WTC11 (cell line): Measurements from ENCODE around the gene DYSF. TPM values are rescaled to one million over a fixed set of nuclear protein-coding genes. Genes with fewer than 3 reads are reported as not detected.

Experiments
- ATAC-seq: fragments of 200-7000 bp; cut with Tn5 transposase; 2 replicates; pipeline ENCODE4 v1.10.0; 2021; ENCODE audit warnings: mild to moderate bottlenecking, moderate library complexity
- CTCF ChIA-PET: fragments of 300-600 bp; sonication (Branson Sonifier 250); formaldehyde crosslinking; loops from one replicate; lab custom pipeline; 2021; ENCODE audit warnings: antibody characterized with exemption; lab: Charles Lee
- POLR2A ChIA-PET: fragments of 350-600 bp; sonication (Branson Sonifier 250); formaldehyde crosslinking; loops from one replicate; lab custom pipeline; 2021; ENCODE audit warnings: antibody characterized with exemption; lab: Charles Lee
- DNase-seq: peaks from one replicate; pipeline ENCODE4 v3.0.0; 2021; ENCODE audit warnings: low spot score
- H3K27ac Mint-ChIP-seq: 2 replicates; pipeline ENCODE4 v1.8.0; 2021; ENCODE audit warnings: mixed read lengths
- H3K27me3 Mint-ChIP-seq: 2 replicates; pipeline ENCODE4 v1.8.0; 2021; ENCODE audit warnings: low read depth, mild to moderate bottlenecking, moderate library complexity, mixed read lengths
- H3K36me3 Mint-ChIP-seq: 2 replicates; pipeline ENCODE4 v1.8.0; 2021; ENCODE audit warnings: mixed read lengths
- H3K4me1 Mint-ChIP-seq: 2 replicates; pipeline ENCODE4 v1.8.0; 2022; ENCODE audit warnings: mixed read lengths
- H3K4me3 Mint-ChIP-seq: 2 replicates; pipeline ENCODE4 v1.8.0; 2021; ENCODE audit warnings: mild to moderate bottlenecking, moderate library complexity, mixed read lengths
- H3K9me3 Mint-ChIP-seq: 2 replicates; pipeline ENCODE4 v1.8.0; 2021; ENCODE audit warnings: mixed read lengths
- CREM ChIP-seq: sonication (generic); formaldehyde crosslinking; IDR thresholded peaks from 2 replicates; pipeline ENCODE4 v1.8.1; 2022; ENCODE audit warnings: mild to moderate bottlenecking, missing genetic modification reagents, moderate library complexity
- ESRRA ChIP-seq: sonication (generic); formaldehyde crosslinking; IDR thresholded peaks from 2 replicates; pipeline ENCODE4 v1.8.1; 2022; ENCODE audit warnings: mild to moderate bottlenecking, missing genetic modification reagents, borderline replicate concordance
- ETV6 ChIP-seq: sonication (generic); formaldehyde crosslinking; IDR thresholded peaks from 2 replicates; pipeline ENCODE4 v1.8.1; 2022; ENCODE audit warnings: mild to moderate bottlenecking, missing genetic modification reagents
- FOXP1 ChIP-seq: sonication (generic); formaldehyde crosslinking; IDR thresholded peaks from 2 replicates; pipeline ENCODE4 v1.8.0; 2022; ENCODE audit warnings: missing genetic modification reagents, mild to moderate bottlenecking, moderate library complexity, borderline replicate concordance
- JAZF1 ChIP-seq: fragments of 250-450 bp; sonication (Bioruptor Pico); IDR thresholded peaks from 2 replicates; pipeline ENCODE4 v1.9.0; 2021; ENCODE audit warnings: moderate library complexity, mild to moderate bottlenecking, inconsistent platforms
- MLX ChIP-seq: sonication (generic); formaldehyde crosslinking; IDR thresholded peaks from 2 replicates; pipeline ENCODE4 v1.8.1; 2023; ENCODE audit warnings: mild to moderate bottlenecking, missing genetic modification reagents, moderate library complexity
- MXD4 ChIP-seq: fragments of 250-450 bp; sonication (Bioruptor Pico); IDR thresholded peaks from 2 replicates; pipeline ENCODE4 v1.8.0; 2021; ENCODE audit warnings: mild to moderate bottlenecking, moderate library complexity, borderline replicate concordance
- MYBL2 ChIP-seq: sonication (generic); formaldehyde crosslinking; IDR thresholded peaks from 2 replicates; pipeline ENCODE4 v1.8.1; 2023; ENCODE audit warnings: mild to moderate bottlenecking, moderate library complexity, missing genetic modification reagents
- SMAD4 ChIP-seq: sonication (generic); formaldehyde crosslinking; IDR thresholded peaks from 2 replicates; pipeline ENCODE4 v1.8.0; 2022; ENCODE audit warnings: mild to moderate bottlenecking, missing genetic modification reagents
- SP1 ChIP-seq: sonication (generic); formaldehyde crosslinking; conservative IDR thresholded peaks from 2 replicates; pipeline ENCODE4 v1.8.1; 2022; ENCODE audit warnings: missing genetic modification reagents
- ZNF138 ChIP-seq: sonication (generic); formaldehyde crosslinking; conservative IDR thresholded peaks from 2 replicates; pipeline ENCODE4 v1.8.1; 2022; ENCODE audit warnings: mild to moderate bottlenecking, moderate library complexity, missing genetic modification reagents
- ZNF281 ChIP-seq: sonication (generic); formaldehyde crosslinking; IDR thresholded peaks from 2 replicates; pipeline ENCODE4 v1.8.0; 2023; ENCODE audit warnings: mild to moderate bottlenecking, missing genetic modification reagents
- total RNA-seq: library from RNA; stranded (reverse); gene quantifications from 3 replicates; pipeline ENCODE4 v1.2.3, GENCODE V29; 2021
- TF ChIP-seq, protein P1 (sequence below): sonication (generic); formaldehyde crosslinking; IDR thresholded peaks from 2 replicates; pipeline ENCODE4 v1.8.0; 2023; ENCODE audit warnings: missing genetic modification reagents, mild to moderate bottlenecking, borderline replicate concordance
- TF ChIP-seq, protein P2 (sequence below): sonication (generic); formaldehyde crosslinking; IDR thresholded peaks from 2 replicates; pipeline ENCODE4 v1.8.1; 2023; ENCODE audit warnings: mild to moderate bottlenecking, missing genetic modification reagents
- TF ChIP-seq, protein P3 (sequence below): sonication (generic); formaldehyde crosslinking; IDR thresholded peaks from 2 replicates; pipeline ENCODE4 v1.8.0; 2022; ENCODE audit warnings: missing genetic modification reagents
- TF ChIP-seq, protein P4 (sequence below): fragments of 250-450 bp; sonication (Bioruptor Pico); IDR thresholded peaks from 2 replicates; pipeline ENCODE4 v1.9.0; 2021; ENCODE audit warnings: mild to moderate bottlenecking
- TF ChIP-seq, protein P5 (sequence below): sonication (generic); formaldehyde crosslinking; IDR thresholded peaks from 2 replicates; pipeline ENCODE4 v1.8.1; 2022; ENCODE audit warnings: mild to moderate bottlenecking, moderate library complexity, missing genetic modification reagents
- TF ChIP-seq, protein P6 (sequence below): fragments of 250-450 bp; sonication (Bioruptor Pico); IDR thresholded peaks from 2 replicates; pipeline ENCODE4 v2.1.2; 2022; ENCODE audit warnings: mild to moderate bottlenecking, moderate library complexity

The DYSF gene
- total RNA-seq, 1 experiment from 2014 or later, result 14.8 TPM

DNA sequence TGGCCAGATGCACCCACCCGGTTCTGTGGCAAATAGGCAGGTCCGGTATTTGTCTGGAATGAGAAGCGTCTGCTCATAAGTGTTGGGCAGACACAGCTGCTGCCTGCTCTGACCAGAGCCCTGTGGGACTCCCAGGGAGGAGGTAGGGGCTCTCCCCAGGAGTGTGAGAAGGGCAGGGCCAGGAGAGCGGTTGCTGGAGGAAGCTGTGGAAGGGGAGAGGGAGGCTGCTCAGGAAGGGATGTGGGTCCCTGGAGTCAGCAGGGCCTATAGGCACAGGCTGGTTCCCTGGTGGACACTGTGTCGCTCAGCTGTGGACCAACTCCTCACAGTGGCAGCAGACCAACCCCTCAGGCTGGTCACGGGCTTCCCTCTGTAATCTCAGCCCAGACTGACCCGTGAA is 109.2 kb downstream of the DYSF start:
- ATAC-seq (no peak), DNase-seq (no peak)
- H3K4me1 Mint-ChIP-seq, result peaks cover 16% of the 10 kb centered on the region
- CTCF ChIA-PET, result no interaction called here
- H3K36me3 Mint-ChIP-seq, result no peaks in the 10 kb centered on the region
- no peaks in the 10 kb centered on the region for H3K27me3 Mint-ChIP-seq
- H3K9me3 Mint-ChIP-seq, result no peaks in the 10 kb centered on the region
- no peak overlapping the region for H3K4me3 Mint-ChIP-seq
- POLR2A ChIA-PET, result no interaction called here
- TF ChIP-seq, protein P1, sequence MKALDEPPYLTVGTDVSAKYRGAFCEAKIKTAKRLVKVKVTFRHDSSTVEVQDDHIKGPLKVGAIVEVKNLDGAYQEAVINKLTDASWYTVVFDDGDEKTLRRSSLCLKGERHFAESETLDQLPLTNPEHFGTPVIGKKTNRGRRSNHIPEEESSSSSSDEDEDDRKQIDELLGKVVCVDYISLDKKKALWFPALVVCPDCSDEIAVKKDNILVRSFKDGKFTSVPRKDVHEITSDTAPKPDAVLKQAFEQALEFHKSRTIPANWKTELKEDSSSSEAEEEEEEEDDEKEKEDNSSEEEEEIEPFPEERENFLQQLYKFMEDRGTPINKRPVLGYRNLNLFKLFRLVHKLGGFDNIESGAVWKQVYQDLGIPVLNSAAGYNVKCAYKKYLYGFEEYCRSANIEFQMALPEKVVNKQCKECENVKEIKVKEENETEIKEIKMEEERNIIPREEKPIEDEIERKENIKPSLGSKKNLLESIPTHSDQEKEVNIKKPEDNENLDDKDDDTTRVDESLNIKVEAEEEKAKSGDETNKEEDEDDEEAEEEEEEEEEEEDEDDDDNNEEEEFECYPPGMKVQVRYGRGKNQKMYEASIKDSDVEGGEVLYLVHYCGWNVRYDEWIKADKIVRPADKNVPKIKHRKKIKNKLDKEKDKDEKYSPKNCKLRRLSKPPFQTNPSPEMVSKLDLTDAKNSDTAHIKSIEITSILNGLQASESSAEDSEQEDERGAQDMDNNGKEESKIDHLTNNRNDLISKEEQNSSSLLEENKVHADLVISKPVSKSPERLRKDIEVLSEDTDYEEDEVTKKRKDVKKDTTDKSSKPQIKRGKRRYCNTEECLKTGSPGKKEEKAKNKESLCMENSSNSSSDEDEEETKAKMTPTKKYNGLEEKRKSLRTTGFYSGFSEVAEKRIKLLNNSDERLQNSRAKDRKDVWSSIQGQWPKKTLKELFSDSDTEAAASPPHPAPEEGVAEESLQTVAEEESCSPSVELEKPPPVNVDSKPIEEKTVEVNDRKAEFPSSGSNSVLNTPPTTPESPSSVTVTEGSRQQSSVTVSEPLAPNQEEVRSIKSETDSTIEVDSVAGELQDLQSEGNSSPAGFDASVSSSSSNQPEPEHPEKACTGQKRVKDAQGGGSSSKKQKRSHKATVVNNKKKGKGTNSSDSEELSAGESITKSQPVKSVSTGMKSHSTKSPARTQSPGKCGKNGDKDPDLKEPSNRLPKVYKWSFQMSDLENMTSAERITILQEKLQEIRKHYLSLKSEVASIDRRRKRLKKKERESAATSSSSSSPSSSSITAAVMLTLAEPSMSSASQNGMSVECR (CRISPR knock-in tag), result no peak
- TF ChIP-seq, protein P2, sequence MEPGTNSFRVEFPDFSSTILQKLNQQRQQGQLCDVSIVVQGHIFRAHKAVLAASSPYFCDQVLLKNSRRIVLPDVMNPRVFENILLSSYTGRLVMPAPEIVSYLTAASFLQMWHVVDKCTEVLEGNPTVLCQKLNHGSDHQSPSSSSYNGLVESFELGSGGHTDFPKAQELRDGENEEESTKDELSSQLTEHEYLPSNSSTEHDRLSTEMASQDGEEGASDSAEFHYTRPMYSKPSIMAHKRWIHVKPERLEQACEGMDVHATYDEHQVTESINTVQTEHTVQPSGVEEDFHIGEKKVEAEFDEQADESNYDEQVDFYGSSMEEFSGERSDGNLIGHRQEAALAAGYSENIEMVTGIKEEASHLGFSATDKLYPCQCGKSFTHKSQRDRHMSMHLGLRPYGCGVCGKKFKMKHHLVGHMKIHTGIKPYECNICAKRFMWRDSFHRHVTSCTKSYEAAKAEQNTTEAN, result no peak
- TF ChIP-seq ETV6 (CRISPR knock-in tag) (no peak), MXD4 (CRISPR knock-in tag) (no peak), JAZF1 (CRISPR knock-in tag) (no peak), ESRRA (CRISPR knock-in tag) (no peak), ZNF281 (CRISPR knock-in tag) (no peak), SMAD4 (CRISPR knock-in tag) (no peak), MLX (no peak), MYBL2 (CRISPR knock-in tag) (no peak), CREM (CRISPR knock-in tag) (no peak), FOXP1 (no peak), ZNF138 (no peak), SP1 (CRISPR knock-in tag) (no peak)
- TF ChIP-seq, protein P3, sequence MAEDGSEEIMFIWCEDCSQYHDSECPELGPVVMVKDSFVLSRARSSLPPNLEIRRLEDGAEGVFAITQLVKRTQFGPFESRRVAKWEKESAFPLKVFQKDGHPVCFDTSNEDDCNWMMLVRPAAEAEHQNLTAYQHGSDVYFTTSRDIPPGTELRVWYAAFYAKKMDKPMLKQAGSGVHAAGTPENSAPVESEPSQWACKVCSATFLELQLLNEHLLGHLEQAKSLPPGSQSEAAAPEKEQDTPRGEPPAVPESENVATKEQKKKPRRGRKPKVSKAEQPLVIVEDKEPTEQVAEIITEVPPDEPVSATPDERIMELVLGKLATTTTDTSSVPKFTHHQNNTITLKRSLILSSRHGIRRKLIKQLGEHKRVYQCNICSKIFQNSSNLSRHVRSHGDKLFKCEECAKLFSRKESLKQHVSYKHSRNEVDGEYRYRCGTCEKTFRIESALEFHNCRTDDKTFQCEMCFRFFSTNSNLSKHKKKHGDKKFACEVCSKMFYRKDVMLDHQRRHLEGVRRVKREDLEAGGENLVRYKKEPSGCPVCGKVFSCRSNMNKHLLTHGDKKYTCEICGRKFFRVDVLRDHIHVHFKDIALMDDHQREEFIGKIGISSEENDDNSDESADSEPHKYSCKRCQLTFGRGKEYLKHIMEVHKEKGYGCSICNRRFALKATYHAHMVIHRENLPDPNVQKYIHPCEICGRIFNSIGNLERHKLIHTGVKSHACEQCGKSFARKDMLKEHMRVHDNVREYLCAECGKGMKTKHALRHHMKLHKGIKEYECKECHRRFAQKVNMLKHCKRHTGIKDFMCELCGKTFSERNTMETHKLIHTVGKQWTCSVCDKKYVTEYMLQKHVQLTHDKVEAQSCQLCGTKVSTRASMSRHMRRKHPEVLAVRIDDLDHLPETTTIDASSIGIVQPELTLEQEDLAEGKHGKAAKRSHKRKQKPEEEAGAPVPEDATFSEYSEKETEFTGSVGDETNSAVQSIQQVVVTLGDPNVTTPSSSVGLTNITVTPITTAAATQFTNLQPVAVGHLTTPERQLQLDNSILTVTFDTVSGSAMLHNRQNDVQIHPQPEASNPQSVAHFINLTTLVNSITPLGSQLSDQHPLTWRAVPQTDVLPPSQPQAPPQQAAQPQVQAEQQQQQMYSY (CRISPR knock-in tag), result no peak
- TF ChIP-seq, protein P4, sequence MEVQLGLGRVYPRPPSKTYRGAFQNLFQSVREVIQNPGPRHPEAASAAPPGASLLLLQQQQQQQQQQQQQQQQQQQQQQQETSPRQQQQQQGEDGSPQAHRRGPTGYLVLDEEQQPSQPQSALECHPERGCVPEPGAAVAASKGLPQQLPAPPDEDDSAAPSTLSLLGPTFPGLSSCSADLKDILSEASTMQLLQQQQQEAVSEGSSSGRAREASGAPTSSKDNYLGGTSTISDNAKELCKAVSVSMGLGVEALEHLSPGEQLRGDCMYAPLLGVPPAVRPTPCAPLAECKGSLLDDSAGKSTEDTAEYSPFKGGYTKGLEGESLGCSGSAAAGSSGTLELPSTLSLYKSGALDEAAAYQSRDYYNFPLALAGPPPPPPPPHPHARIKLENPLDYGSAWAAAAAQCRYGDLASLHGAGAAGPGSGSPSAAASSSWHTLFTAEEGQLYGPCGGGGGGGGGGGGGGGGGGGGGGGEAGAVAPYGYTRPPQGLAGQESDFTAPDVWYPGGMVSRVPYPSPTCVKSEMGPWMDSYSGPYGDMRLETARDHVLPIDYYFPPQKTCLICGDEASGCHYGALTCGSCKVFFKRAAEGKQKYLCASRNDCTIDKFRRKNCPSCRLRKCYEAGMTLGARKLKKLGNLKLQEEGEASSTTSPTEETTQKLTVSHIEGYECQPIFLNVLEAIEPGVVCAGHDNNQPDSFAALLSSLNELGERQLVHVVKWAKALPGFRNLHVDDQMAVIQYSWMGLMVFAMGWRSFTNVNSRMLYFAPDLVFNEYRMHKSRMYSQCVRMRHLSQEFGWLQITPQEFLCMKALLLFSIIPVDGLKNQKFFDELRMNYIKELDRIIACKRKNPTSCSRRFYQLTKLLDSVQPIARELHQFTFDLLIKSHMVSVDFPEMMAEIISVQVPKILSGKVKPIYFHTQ (CRISPR knock-in tag), result no peak
- TF ChIP-seq, protein P5, sequence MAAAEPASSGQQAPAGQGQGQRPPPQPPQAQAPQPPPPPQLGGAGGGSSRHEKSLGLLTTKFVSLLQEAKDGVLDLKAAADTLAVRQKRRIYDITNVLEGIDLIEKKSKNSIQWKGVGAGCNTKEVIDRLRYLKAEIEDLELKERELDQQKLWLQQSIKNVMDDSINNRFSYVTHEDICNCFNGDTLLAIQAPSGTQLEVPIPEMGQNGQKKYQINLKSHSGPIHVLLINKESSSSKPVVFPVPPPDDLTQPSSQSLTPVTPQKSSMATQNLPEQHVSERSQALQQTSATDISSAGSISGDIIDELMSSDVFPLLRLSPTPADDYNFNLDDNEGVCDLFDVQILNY (CRISPR knock-in tag), result no peak
- TF ChIP-seq, protein P6, sequence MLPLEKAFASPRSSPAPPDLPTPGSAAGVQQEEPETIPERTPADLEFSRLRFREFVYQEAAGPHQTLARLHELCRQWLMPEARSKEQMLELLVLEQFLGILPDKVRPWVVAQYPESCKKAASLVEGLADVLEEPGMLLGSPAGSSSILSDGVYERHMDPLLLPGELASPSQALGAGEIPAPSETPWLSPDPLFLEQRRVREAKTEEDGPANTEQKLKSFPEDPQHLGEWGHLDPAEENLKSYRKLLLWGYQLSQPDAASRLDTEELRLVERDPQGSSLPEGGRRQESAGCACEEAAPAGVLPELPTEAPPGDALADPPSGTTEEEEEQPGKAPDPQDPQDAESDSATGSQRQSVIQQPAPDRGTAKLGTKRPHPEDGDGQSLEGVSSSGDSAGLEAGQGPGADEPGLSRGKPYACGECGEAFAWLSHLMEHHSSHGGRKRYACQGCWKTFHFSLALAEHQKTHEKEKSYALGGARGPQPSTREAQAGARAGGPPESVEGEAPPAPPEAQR, result no peak
- no peak overlapping the region for H3K27ac Mint-ChIP-seq
